Measurements from ENCODE around the gene TTC34. TPM values are rescaled to one million over a fixed set of nuclear protein-coding genes. Genes with fewer than 3 reads are reported as not detected.

The TTC34 gene
- total RNA-seq, 2 experiments from 2014 or later, result 1.5 to 1.6 TPM

- peaks cover 33% of the 10 kb centered on the region for H3K27me3 Mint-ChIP-seq
- H3K4me1 Mint-ChIP-seq, result no peaks in the 10 kb centered on the region
- H3K4me3 Mint-ChIP-seq, result no peak overlapping the region
- H3K36me3 Mint-ChIP-seq (ENCODE audit: low read depth), result peaks cover 2% of the 10 kb centered on the region
- H3K9me3 Mint-ChIP-seq, result peaks cover 2% of the 10 kb centered on the region
- no peak overlapping the region for H3K27ac Mint-ChIP-seq
- POLR2A ChIA-PET, result no interaction called here
- CTCF ChIA-PET, result no interaction called here
- DNase-seq, result no peak
Observed at GRCh38 chr1:2625311-2625710, 176.2 kb downstream of the TTC34 start.

GRCh38 chr1:2624735-2625300, 176.7 kb downstream of the TTC34 start:
- CTCF ChIA-PET, result no interaction called here

GRCh38 chr1:2623571-2624337, 177.7 kb downstream of the TTC34 start:
- DNase-seq, result no peak
- H3K4me3 Mint-ChIP-seq, result no peak overlapping the region
- H3K4me1 Mint-ChIP-seq, result no peaks in the 10 kb centered on the region
- H3K36me3 Mint-ChIP-seq (ENCODE audit: low read depth), result no peaks in the 10 kb centered on the region
- H3K27ac Mint-ChIP-seq, result no peak overlapping the region
- CTCF ChIA-PET, result no interaction called here
- POLR2A ChIA-PET, result no interaction called here
- no peaks in the 10 kb centered on the region for H3K9me3 Mint-ChIP-seq
- peaks cover 31% of the 10 kb centered on the region for H3K27me3 Mint-ChIP-seq

More at GRCh38 chr1:2624735-2625300, 176.7 kb downstream of the TTC34 start:
- Mint-ChIP-seq H3K9me3 (no peaks in the 10 kb centered on the region), H3K27me3 (peaks cover 32% of the 10 kb centered on the region), H3K4me1 (no peaks in the 10 kb centered on the region), H3K4me3 (no peak overlapping the region), H3K27ac (no peak overlapping the region), H3K36me3 (ENCODE audit: low read depth) (no peaks in the 10 kb centered on the region)
- POLR2A ChIA-PET, result no interaction called here
- no peak for DNase-seq

GRCh38 chr1:2617971-2618470, 183.5 kb downstream of the TTC34 start:
- Mint-ChIP-seq H3K36me3 (ENCODE audit: low read depth) (peaks cover 4% of the 10 kb centered on the region), H3K27me3 (peaks cover 14% of the 10 kb centered on the region), H3K4me1 (peaks cover 4% of the 10 kb centered on the region), H3K4me3 (no peak overlapping the region), H3K9me3 (peaks cover 21% of the 10 kb centered on the region), H3K27ac (no peak overlapping the region)
- DNase-seq, result no peak
- ChIA-PET POLR2A (no interaction called here), CTCF (no interaction called here)

GRCh38 chr1:2614145-2614544, 187.3 kb downstream of the TTC34 start:
- Mint-ChIP-seq H3K27me3 (peaks cover 7% of the 10 kb centered on the region), H3K4me1 (peaks cover 4% of the 10 kb centered on the region), H3K4me3 (no peak overlapping the region), H3K36me3 (ENCODE audit: low read depth) (peaks cover 4% of the 10 kb centered on the region), H3K27ac (no peak overlapping the region), H3K9me3 (peaks cover 21% of the 10 kb centered on the region)
- no peak for DNase-seq
- ChIA-PET POLR2A (no interaction called here), CTCF (no interaction called here)

GRCh38 chr1:2612591-2613365, 188.7 kb downstream of the TTC34 start:
- ChIA-PET POLR2A (no interaction called here), CTCF (no interaction called here)
- H3K27me3 Mint-ChIP-seq, result peaks cover 3% of the 10 kb centered on the region
- H3K27ac Mint-ChIP-seq, result no peak overlapping the region
- H3K4me3 Mint-ChIP-seq, result no peak overlapping the region
- peaks cover 4% of the 10 kb centered on the region for H3K4me1 Mint-ChIP-seq
- H3K36me3 Mint-ChIP-seq (ENCODE audit: low read depth), result peaks cover 4% of the 10 kb centered on the region
- peaks cover 24% of the 10 kb centered on the region for H3K9me3 Mint-ChIP-seq
- DNase-seq, result no peak

GRCh38 chr1:2611621-2612437, 189.7 kb downstream of the TTC34 start:
- no peak overlapping the region for H3K4me3 Mint-ChIP-seq
- peaks cover 3% of the 10 kb centered on the region for H3K27me3 Mint-ChIP-seq
- peaks cover 24% of the 10 kb centered on the region for H3K9me3 Mint-ChIP-seq
- POLR2A ChIA-PET, result no interaction called here
- CTCF ChIA-PET, result no interaction called here
- DNase-seq, result no peak
- H3K27ac Mint-ChIP-seq, result no peak overlapping the region
- peaks cover 4% of the 10 kb centered on the region for H3K36me3 Mint-ChIP-seq (ENCODE audit: low read depth)
- peaks cover 4% of the 10 kb centered on the region for H3K4me1 Mint-ChIP-seq

GRCh38 chr1:2611031-2611501, 190.4 kb downstream of the TTC34 start:
- peaks cover 18% of the 10 kb centered on the region for H3K9me3 Mint-ChIP-seq
- H3K4me1 Mint-ChIP-seq, result no peaks in the 10 kb centered on the region
- POLR2A ChIA-PET, result no interaction called here
- DNase-seq, result no peak
- no peak overlapping the region for H3K27ac Mint-ChIP-seq
- H3K36me3 Mint-ChIP-seq (ENCODE audit: low read depth), result no peaks in the 10 kb centered on the region
- H3K27me3 Mint-ChIP-seq, result peaks cover 3% of the 10 kb centered on the region
- CTCF ChIA-PET, result no interaction called here
- H3K4me3 Mint-ChIP-seq, result no peak overlapping the region

- H3K4me3 Mint-ChIP-seq, result no peak overlapping the region
- POLR2A ChIA-PET, result no interaction called here
- peaks cover 14% of the 10 kb centered on the region for H3K9me3 Mint-ChIP-seq
- no peaks in the 10 kb centered on the region for H3K36me3 Mint-ChIP-seq (ENCODE audit: low read depth)
- H3K27ac Mint-ChIP-seq, result no peak overlapping the region
- H3K27me3 Mint-ChIP-seq, result peaks cover 3% of the 10 kb centered on the region
- no peak for DNase-seq
- CTCF ChIA-PET, result no interaction called here
- no peaks in the 10 kb centered on the region for H3K4me1 Mint-ChIP-seq
Observed at GRCh38 chr1:2610036-2610959, 191.2 kb downstream of the TTC34 start.

GRCh38 chr1:2609319-2610035, 192.0 kb downstream of the TTC34 start:
- H3K36me3 Mint-ChIP-seq (ENCODE audit: low read depth), result no peaks in the 10 kb centered on the region
- H3K9me3 Mint-ChIP-seq, result peaks cover 10% of the 10 kb centered on the region
- H3K27me3 Mint-ChIP-seq, result peaks cover 3% of the 10 kb centered on the region
- ChIA-PET POLR2A (interaction anchor here (0.6 kb wide), 1 partner anchor 324 kb away, joined by 3 read pairs; no protein-coding TSS in a partner anchor), CTCF (no interaction called here)
- DNase-seq, result no peak
- H3K4me3 Mint-ChIP-seq, result no peak overlapping the region
- H3K27ac Mint-ChIP-seq, result no peak overlapping the region
- H3K4me1 Mint-ChIP-seq, result no peaks in the 10 kb centered on the region

GRCh38 chr1:2607641-2608091, 193.8 kb downstream of the TTC34 start:
- H3K4me3 Mint-ChIP-seq, result no peak overlapping the region
- POLR2A ChIA-PET, result no interaction called here
- no peak overlapping the region for H3K27ac Mint-ChIP-seq
- H3K36me3 Mint-ChIP-seq (ENCODE audit: low read depth), result no peaks in the 10 kb centered on the region
- CTCF ChIA-PET, result no interaction called here
- H3K4me1 Mint-ChIP-seq, result no peaks in the 10 kb centered on the region
- no peaks in the 10 kb centered on the region for H3K27me3 Mint-ChIP-seq
- H3K9me3 Mint-ChIP-seq, result peaks cover 4% of the 10 kb centered on the region
- no peak for DNase-seq

Data from activated CD4-positive, alpha-beta memory T cell treated with anti-CD3 and anti-CD28 coated beads, Interleukin-2, amount 10 ng/mL, durations not matched to agents 7 days and 5 days (primary cell).